ENCODE data around the gene LRP4.

Gene LRP4

DNA sequence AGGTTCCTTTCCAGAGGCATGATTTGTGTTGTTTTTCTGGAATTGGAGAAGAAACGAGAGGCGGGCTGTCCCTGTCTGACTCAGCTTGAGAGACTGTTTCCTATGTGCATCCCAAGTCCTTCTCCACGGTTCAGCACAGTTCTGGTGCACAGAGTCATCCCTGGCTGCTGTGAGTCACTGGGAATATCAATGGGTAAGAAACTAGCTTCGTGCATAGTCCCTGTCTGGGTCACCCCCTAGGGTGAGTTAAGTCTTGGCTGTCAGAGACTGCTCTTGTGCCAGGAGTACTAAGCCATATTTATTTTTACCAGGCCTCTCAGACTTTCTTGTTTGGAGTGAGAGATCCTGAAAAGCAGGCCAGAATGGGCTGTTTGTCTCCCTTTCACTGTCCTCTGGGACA, 2.4 kb upstream of the LRP4 start:
- TF ChIP-seq ARNTL (CRISPR knock-in tag; IDR thresholded peaks at IDR 0.05; ENCODE audit: borderline replicate concordance, low read depth) (no peak), OSR1 (CRISPR knock-in tag; IDR thresholded peaks at IDR 0.05) (no peak), BACH2 (CRISPR knock-in tag; IDR thresholded peaks at IDR 0.05; ENCODE audit: borderline replicate concordance) (no peak), ZNF565 (CRISPR knock-in tag; conservative IDR thresholded peaks at IDR 0.05; ENCODE audit: low read depth) (no peak), ZFP30 (CRISPR knock-in tag; IDR thresholded peaks at IDR 0.05) (no peak), ZC3H10 (CRISPR knock-in tag; IDR thresholded peaks at IDR 0.05) (no peak), TOX (CRISPR knock-in tag; IDR thresholded peaks at IDR 0.05; ENCODE audit: borderline replicate concordance) (no peak), ZNF70 (CRISPR knock-in tag; IDR thresholded peaks at IDR 0.05) (no peak), ZNF8 (CRISPR knock-in tag; IDR thresholded peaks at IDR 0.05) (no peak), RARB (CRISPR knock-in tag; IDR thresholded peaks at IDR 0.05) (no peak), ZFP3 (CRISPR knock-in tag; IDR thresholded peaks at IDR 0.05) (no peak)
- TF ChIP-seq, protein P1, sequence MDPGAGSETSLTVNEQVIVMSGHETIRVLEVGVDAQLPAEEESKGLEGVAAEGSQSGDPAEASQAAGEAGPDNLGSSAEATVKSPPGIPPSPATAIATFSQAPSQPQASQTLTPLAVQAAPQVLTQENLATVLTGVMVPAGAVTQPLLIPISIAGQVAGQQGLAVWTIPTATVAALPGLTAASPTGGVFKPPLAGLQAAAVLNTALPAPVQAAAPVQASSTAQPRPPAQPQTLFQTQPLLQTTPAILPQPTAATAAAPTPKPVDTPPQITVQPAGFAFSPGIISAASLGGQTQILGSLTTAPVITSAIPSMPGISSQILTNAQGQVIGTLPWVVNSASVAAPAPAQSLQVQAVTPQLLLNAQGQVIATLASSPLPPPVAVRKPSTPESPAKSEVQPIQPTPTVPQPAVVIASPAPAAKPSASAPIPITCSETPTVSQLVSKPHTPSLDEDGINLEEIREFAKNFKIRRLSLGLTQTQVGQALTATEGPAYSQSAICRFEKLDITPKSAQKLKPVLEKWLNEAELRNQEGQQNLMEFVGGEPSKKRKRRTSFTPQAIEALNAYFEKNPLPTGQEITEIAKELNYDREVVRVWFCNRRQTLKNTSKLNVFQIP (CRISPR knock-in tag; IDR thresholded peaks at IDR 0.05; ENCODE audit: borderline replicate concordance, low read depth): no peak
- TF ChIP-seq, protein P2, sequence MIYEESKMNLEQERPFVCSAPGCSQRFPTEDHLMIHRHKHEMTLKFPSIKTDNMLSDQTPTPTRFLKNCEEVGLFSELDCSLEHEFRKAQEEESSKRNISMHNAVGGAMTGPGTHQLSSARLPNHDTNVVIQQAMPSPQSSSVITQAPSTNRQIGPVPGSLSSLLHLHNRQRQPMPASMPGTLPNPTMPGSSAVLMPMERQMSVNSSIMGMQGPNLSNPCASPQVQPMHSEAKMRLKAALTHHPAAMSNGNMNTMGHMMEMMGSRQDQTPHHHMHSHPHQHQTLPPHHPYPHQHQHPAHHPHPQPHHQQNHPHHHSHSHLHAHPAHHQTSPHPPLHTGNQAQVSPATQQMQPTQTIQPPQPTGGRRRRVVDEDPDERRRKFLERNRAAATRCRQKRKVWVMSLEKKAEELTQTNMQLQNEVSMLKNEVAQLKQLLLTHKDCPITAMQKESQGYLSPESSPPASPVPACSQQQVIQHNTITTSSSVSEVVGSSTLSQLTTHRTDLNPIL (CRISPR knock-in tag; IDR thresholded peaks at IDR 0.05; ENCODE audit: low read depth): no peak
- TF ChIP-seq, protein P3, sequence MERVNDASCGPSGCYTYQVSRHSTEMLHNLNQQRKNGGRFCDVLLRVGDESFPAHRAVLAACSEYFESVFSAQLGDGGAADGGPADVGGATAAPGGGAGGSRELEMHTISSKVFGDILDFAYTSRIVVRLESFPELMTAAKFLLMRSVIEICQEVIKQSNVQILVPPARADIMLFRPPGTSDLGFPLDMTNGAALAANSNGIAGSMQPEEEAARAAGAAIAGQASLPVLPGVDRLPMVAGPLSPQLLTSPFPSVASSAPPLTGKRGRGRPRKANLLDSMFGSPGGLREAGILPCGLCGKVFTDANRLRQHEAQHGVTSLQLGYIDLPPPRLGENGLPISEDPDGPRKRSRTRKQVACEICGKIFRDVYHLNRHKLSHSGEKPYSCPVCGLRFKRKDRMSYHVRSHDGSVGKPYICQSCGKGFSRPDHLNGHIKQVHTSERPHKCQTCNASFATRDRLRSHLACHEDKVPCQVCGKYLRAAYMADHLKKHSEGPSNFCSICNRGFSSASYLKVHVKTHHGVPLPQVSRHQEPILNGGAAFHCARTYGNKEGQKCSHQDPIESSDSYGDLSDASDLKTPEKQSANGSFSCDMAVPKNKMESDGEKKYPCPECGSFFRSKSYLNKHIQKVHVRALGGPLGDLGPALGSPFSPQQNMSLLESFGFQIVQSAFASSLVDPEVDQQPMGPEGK (CRISPR knock-in tag; IDR thresholded peaks at IDR 0.05; ENCODE audit: borderline replicate concordance): no peak
- ATAC-seq: peak; percentile 75

DNA sequence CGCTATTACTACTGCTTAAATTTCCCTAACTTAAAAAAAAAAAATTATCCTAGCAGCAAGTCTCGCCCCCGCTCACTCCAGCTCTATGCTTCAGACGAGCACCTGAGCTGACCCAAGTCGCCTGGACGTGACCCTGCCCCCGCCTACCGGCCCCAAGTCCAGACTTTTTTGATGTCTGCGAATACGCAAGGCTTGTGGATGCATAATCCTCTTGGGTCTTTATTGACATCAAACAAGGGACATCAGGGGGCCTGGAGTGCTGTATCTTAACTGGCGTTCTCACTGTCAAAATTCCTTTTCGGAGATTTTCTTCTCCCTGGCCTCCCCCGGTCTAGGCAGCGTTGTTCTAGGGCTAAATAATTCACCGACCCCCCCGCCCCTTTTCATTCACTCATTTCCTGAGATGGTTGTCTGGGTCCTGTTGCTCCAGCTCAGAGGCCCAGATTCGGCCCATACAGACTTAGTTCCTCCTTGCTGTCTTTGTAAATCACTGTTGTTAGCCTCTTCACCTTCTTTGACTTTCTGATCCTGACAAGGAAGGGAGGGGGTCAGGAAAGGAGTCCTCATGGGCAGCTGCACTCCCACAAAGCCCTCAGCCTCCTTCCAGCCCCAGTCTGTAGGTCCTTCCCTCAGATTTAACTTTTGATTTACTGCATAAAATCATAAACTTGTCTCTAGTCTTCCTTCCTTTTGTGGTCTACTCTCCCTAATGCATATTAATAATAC, 601 bp upstream of the LRP4 start:
- TF ChIP-seq, protein P4, sequence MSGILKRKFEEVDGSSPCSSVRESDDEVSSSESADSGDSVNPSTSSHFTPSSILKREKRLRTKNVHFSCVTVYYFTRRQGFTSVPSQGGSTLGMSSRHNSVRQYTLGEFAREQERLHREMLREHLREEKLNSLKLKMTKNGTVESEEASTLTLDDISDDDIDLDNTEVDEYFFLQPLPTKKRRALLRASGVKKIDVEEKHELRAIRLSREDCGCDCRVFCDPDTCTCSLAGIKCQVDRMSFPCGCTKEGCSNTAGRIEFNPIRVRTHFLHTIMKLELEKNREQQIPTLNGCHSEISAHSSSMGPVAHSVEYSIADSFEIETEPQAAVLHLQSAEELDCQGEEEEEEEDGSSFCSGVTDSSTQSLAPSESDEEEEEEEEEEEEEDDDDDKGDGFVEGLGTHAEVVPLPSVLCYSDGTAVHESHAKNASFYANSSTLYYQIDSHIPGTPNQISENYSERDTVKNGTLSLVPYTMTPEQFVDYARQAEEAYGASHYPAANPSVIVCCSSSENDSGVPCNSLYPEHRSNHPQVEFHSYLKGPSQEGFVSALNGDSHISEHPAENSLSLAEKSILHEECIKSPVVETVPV (CRISPR knock-in tag; IDR thresholded peaks at IDR 0.05): no peak
- TF ChIP-seq CSDC2 (CRISPR knock-in tag; IDR thresholded peaks at IDR 0.05): no peak
- TF ChIP-seq TOX (CRISPR knock-in tag; IDR thresholded peaks at IDR 0.05; ENCODE audit: borderline replicate concordance): no peak
- TF ChIP-seq ZFP3 (CRISPR knock-in tag; IDR thresholded peaks at IDR 0.05): no peak
- TF ChIP-seq, protein P3 (CRISPR knock-in tag; IDR thresholded peaks at IDR 0.05; ENCODE audit: borderline replicate concordance): no peak
- TF ChIP-seq RARB (CRISPR knock-in tag; IDR thresholded peaks at IDR 0.05): no peak
- no peak for TF ChIP-seq ZNF8 (CRISPR knock-in tag; IDR thresholded peaks at IDR 0.05)
- TF ChIP-seq TCF4 (CRISPR knock-in tag; IDR thresholded peaks at IDR 0.05; ENCODE audit: borderline replicate concordance): no peak
- TF ChIP-seq ZNF70 (CRISPR knock-in tag; IDR thresholded peaks at IDR 0.05): no peak
- no peak for TF ChIP-seq ZNF565 (CRISPR knock-in tag; conservative IDR thresholded peaks at IDR 0.05; ENCODE audit: low read depth)
- TF ChIP-seq ISL1 (CRISPR knock-in tag; IDR thresholded peaks at IDR 0.05): no peak
- no peak for TF ChIP-seq OSR1 (CRISPR knock-in tag; IDR thresholded peaks at IDR 0.05)
- no peak for TF ChIP-seq ESRRG (CRISPR knock-in tag; IDR thresholded peaks at IDR 0.05)
- TF ChIP-seq GLIS3 (CRISPR knock-in tag; IDR thresholded peaks at IDR 0.05): no peak
- ATAC-seq: no peak

DNA sequence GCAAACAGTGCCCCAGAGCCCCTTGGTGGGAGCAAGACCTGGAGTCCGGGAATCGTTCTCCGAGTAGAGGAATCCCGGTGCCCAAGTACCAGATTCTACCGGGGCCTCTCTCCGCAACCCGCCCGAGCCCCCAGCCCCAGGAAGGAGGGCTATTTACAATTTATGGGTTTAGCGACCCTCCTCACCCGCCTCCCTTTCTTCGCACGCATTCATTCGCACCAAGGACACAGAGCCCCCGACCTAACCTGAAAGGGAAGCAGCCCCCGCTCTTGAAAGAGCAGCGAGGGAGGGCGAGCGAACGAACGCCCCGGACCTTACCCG, 628 bp downstream of the LRP4 start:
- ATAC-seq: peak; percentile 1; the same call in 2 of the 3 replicates
- no peak for TF ChIP-seq ZFP3 (CRISPR knock-in tag; IDR thresholded peaks at IDR 0.05)
- no peak for TF ChIP-seq GLIS3 (CRISPR knock-in tag; IDR thresholded peaks at IDR 0.05)
- TF ChIP-seq ISL1 (CRISPR knock-in tag; IDR thresholded peaks at IDR 0.05): no peak
- no peak for TF ChIP-seq OSR1 (CRISPR knock-in tag; IDR thresholded peaks at IDR 0.05)
- no peak for TF ChIP-seq TOX (CRISPR knock-in tag; IDR thresholded peaks at IDR 0.05; ENCODE audit: borderline replicate concordance)
- TF ChIP-seq ZNF70 (CRISPR knock-in tag; IDR thresholded peaks at IDR 0.05): no peak
- TF ChIP-seq, protein P3 (CRISPR knock-in tag; IDR thresholded peaks at IDR 0.05; ENCODE audit: borderline replicate concordance): no peak
- TF ChIP-seq, protein P1 (CRISPR knock-in tag; IDR thresholded peaks at IDR 0.05; ENCODE audit: borderline replicate concordance, low read depth): no peak
- TF ChIP-seq, protein P2 (CRISPR knock-in tag; IDR thresholded peaks at IDR 0.05; ENCODE audit: low read depth): no peak
